ENCODE data around the gene PLEKHA5.

DNA sequence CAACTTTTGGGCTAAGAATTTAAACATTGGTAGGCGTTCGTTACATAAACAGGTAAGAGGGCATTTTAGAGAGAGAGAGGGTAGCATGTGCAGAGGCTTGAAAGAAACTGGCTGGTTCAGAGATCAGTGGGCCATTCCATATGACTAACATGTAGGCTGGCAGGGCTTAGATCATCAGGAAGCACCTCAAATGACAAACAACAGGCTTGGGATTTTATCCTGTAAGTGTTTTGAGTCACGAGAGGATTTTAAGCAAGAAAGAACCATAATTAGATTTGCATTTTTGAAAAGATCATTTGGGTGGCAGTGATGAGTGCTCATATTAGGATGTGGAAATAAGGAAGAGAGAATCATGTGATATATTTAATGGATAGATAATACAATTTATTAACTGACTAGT lies 8.7 kb upstream of the PLEKHA5 start:
- TF ChIP-seq, protein P1, sequence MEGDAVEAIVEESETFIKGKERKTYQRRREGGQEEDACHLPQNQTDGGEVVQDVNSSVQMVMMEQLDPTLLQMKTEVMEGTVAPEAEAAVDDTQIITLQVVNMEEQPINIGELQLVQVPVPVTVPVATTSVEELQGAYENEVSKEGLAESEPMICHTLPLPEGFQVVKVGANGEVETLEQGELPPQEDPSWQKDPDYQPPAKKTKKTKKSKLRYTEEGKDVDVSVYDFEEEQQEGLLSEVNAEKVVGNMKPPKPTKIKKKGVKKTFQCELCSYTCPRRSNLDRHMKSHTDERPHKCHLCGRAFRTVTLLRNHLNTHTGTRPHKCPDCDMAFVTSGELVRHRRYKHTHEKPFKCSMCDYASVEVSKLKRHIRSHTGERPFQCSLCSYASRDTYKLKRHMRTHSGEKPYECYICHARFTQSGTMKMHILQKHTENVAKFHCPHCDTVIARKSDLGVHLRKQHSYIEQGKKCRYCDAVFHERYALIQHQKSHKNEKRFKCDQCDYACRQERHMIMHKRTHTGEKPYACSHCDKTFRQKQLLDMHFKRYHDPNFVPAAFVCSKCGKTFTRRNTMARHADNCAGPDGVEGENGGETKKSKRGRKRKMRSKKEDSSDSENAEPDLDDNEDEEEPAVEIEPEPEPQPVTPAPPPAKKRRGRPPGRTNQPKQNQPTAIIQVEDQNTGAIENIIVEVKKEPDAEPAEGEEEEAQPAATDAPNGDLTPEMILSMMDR (IDR thresholded peaks at IDR 0.05): no peak
- TF ChIP-seq POLR2A (IDR thresholded peaks at IDR 0.05): no peak
- TF ChIP-seq POLR2AphosphoS5 (IDR thresholded peaks at IDR 0.05): no peak
- TF ChIP-seq EP300 (IDR thresholded peaks at IDR 0.05): no peak

All from sigmoid colon (tissue), 4 donors.